H1 (cell line): ENCODE measurements around the gene SPOPL. TPM values are rescaled to one million over a fixed set of nuclear protein-coding genes. Genes with fewer than 3 reads are reported as not detected.
A peak's percentile ranks its signal among the peaks of the same experiment; 100 is the strongest.

Experiments used
- BCL11A ChIP-seq, 2 experiments: IDR thresholded peaks; one replicate each; pipeline ENCODE4 v1.6.1; 2011; ENCODE audit warnings: low read depth in 2 of 2, low read length in 2 of 2, mild to moderate bottlenecking in 2 of 2
- E2F6 ChIP-seq: IDR thresholded peaks from 2 replicates; pipeline ENCODE4 v1.6.1; 2012; ENCODE audit warnings: inconsistent platforms
- EGR1 ChIP-seq: IDR thresholded peaks from 2 replicates; pipeline ENCODE4 v1.6.1; 2011; ENCODE audit warnings: low read depth, low read length, borderline replicate concordance
- EP300 ChIP-seq, 2 experiments: IDR thresholded peaks; 1 replicate in 1 of 2; 2 replicates in 1 of 2; pipeline ENCODE4 v1.6.1; 2011 to 2012; ENCODE audit warnings: low read depth in 2 of 2, low read length in 2 of 2, mild to moderate bottlenecking in 2 of 2, borderline replicate concordance in 1 of 2, inconsistent platforms in 1 of 2, moderate library complexity in 1 of 2
- FOSL1 ChIP-seq: IDR thresholded peaks from 2 replicates; pipeline ENCODE4 v1.6.1; 2011; ENCODE audit warnings: mild to moderate bottlenecking, low read depth, low read length, moderate library complexity; ENCODE audit not compliant: insufficient read depth
- GABPA ChIP-seq: IDR thresholded peaks from 2 replicates; pipeline ENCODE4 v1.6.1; 2011; ENCODE audit warnings: mild to moderate bottlenecking, low read length, moderate library complexity, borderline replicate concordance; ENCODE audit not compliant: insufficient read depth
- HDAC2 ChIP-seq, 2 experiments: fragments of 300-600 bp in 1 of 2; sonication (generic) in 1 of 2; IDR thresholded peaks; 2 replicates each; pipeline ENCODE4 v1.6.1; 2011 to 2012; ENCODE audit warnings: low read depth in 2 of 2, low read length in 2 of 2, mild to moderate bottlenecking in 2 of 2, moderate library complexity in 2 of 2, borderline replicate concordance in 1 of 2, inconsistent platforms in 1 of 2
- KDM4A ChIP-seq: IDR thresholded peaks from one replicate; pipeline ENCODE4 v1.7.1; 2012; ENCODE audit warnings: low read depth, mild to moderate bottlenecking, moderate library complexity, low read length, inconsistent platforms; ENCODE audit not compliant: severe bottlenecking
- PHF8 ChIP-seq: fragments of 200-600 bp; sonication (generic); conservative IDR thresholded peaks from 2 replicates; pipeline ENCODE4 v1.7.1; 2012; ENCODE audit warnings: low read depth, mild to moderate bottlenecking, inconsistent platforms, low read length, moderate library complexity
- POLR2A ChIP-seq, 2 experiments: IDR thresholded peaks; 1 replicate in 1 of 2; 2 replicates in 1 of 2; pipeline ENCODE4 v1.6.1; 2011; ENCODE audit warnings: low read depth in 2 of 2, low read length in 2 of 2, mild to moderate bottlenecking in 2 of 2; ENCODE audit errors: control extremely low read depth in 1 of 2
- POLR2AphosphoS5 ChIP-seq: IDR thresholded peaks from 2 replicates; pipeline ENCODE4 v1.6.1; 2011; ENCODE audit warnings: low read depth, low read length
- RAD21 ChIP-seq, 2 experiments: IDR thresholded peaks in 1 of 2; conservative IDR thresholded peaks in 1 of 2; 2 replicates each; pipeline ENCODE4 v1.6.1; 2011; ENCODE audit warnings: low read depth in 2 of 2, low read length in 2 of 2, improper control_type of control experiment in 1 of 2, inconsistent platforms in 1 of 2, mild to moderate bottlenecking in 1 of 2, moderate library complexity in 1 of 2
- RBBP5 ChIP-seq: IDR thresholded peaks from 2 replicates; pipeline ENCODE4 v1.7.1; 2012; ENCODE audit warnings: low read depth, mild to moderate bottlenecking, inconsistent platforms, low read length, moderate library complexity, borderline replicate concordance
- SIN3A ChIP-seq, 2 experiments: IDR thresholded peaks in 1 of 2; conservative IDR thresholded peaks in 1 of 2; 2 replicates each; pipeline ENCODE4 v1.6.1; 2011 to 2012; ENCODE audit warnings: low read length in 2 of 2, improper control_type of control experiment in 1 of 2, low read depth in 1 of 2, mild to moderate bottlenecking in 1 of 2
- TAF7 ChIP-seq: optimal IDR thresholded peaks from 2 replicates; pipeline ENCODE3; 2011; ENCODE audit warnings: low read depth, mild to moderate bottlenecking, inconsistent platforms, low read length, moderate library complexity, borderline replicate concordance
- TBP ChIP-seq: IDR thresholded peaks from 2 replicates; pipeline ENCODE4 v1.6.1; 2011; ENCODE audit warnings: low read depth, low read length, improper control_type of control experiment
- YY1 ChIP-seq: IDR thresholded peaks from 2 replicates; pipeline ENCODE4 v1.6.1; 2011; ENCODE audit warnings: low read depth, mild to moderate bottlenecking, low read length
- polyA plus RNA-seq, 7 experiments: library from polyadenylated mRNA; depleted of rRNA in 3 of 7; stranded (reverse) in 5 of 7; unstranded in 2 of 7; fragments of >200 nt in 5 of 7; fragments of 200-250 nt in 2 of 7; gene quantifications; 1 replicate in 5 of 7; 2 replicates in 1 of 7; 4 replicates in 1 of 7; pipeline versions ENCODE4 v1.2.1 to v1.2.3, GENCODE V29; 2011 to 2013; ENCODE audit warnings: missing spikeins in 2 of 7, mixed read lengths in 2 of 7
- total RNA-seq: library from RNA; stranded (reverse); fragmentation: NEBNext Ultra II Directional; extraction: Animal tissue kit (Norgen Biotek cat#: 25700); gene quantifications from 2 replicates; pipeline ENCODE4 v1.2.1, GENCODE V29; 2021
- TF ChIP-seq, protein P1 (sequence below): IDR thresholded peaks from 2 replicates; pipeline ENCODE4 v1.6.1; 2012; ENCODE audit warnings: inconsistent platforms

SPOPL gene
- total and polyA plus RNA-seq, 2 of the 8 experiments (the other 6 are each of a cell fraction or from before 2014, with no cell fraction given) = 1.9 to 14.5 TPM

- TF ChIP-seq E2F6 = peak; percentile 81
- TF ChIP-seq PHF8 = peak; percentile 78
- peak; percentile 79; the same call in 1 of the 2 replicates for TF ChIP-seq RBBP5
- peak; percentile 68; the same call in 1 of the 2 replicates for TF ChIP-seq YY1
- TF ChIP-seq FOSL1 = no peak
- TF ChIP-seq RAD21 (IDR thresholded peaks at IDR 0.05 in 1 of 2, conservative IDR thresholded peaks at IDR 0.05 in 1 of 2; ENCODE audit: low read depth in 2 of 2, low read length in 2 of 2) = peak; percentile 5 to 8; a peak in 1 of 4 replicates
- TF ChIP-seq HDAC2 (IDR thresholded peaks at IDR 0.05; ENCODE audit: borderline replicate concordance in 1 of 2, low read depth in 2 of 2, low read length in 2 of 2) = no peak
- TF ChIP-seq EP300 (IDR thresholded peaks at IDR 0.05; ENCODE audit: borderline replicate concordance in 1 of 2, low read depth in 2 of 2, low read length in 2 of 2) = peak in 1 of 2 experiments; percentile 70; a peak in 1 of 3 replicates
- TF ChIP-seq TAF7 = peak; percentile 65
- TF ChIP-seq EGR1 = no peak
- TF ChIP-seq POLR2AphosphoS5 = peak; percentile 49
- TF ChIP-seq TBP = peak; percentile 68
- peak; percentile 57 to 77 for TF ChIP-seq POLR2A (IDR thresholded peaks at IDR 0.05; ENCODE audit: control extremely low read depth in 1 of 2, low read depth in 2 of 2, low read length in 2 of 2)
- TF ChIP-seq BCL11A (IDR thresholded peaks at IDR 0.05; ENCODE audit: low read depth in 2 of 2, low read length in 2 of 2) = no peak
- TF ChIP-seq SIN3A (conservative IDR thresholded peaks at IDR 0.05 in 1 of 2, IDR thresholded peaks at IDR 0.05 in 1 of 2; ENCODE audit: low read depth in 1 of 2, low read length in 2 of 2) = no peak
- peak; percentile 49; the same call in 1 of the 2 replicates for TF ChIP-seq GABPA
- TF ChIP-seq, protein P1, sequence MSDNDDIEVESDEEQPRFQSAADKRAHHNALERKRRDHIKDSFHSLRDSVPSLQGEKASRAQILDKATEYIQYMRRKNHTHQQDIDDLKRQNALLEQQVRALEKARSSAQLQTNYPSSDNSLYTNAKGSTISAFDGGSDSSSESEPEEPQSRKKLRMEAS = peak; percentile 86
- peak; percentile 83 for TF ChIP-seq KDM4A
- TF ChIP-seq, all 59 proteins: peak for 16
Observed at GRCh38 chr2:138501425-138502254, at the start of gene SPOPL (continued).
